Vagina (tissue), 2 donors: ENCODE measurements around the gene HBE1. TPM values are rescaled to one million over a fixed set of nuclear protein-coding genes. Genes with fewer than 3 reads are reported as not detected.

Experiments used
- DNase-seq, 2 donors: peaks; one replicate each; pipeline ENCODE4 v3.0.0-alpha.2; 2017; ENCODE audit errors: extremely low spot score in 2 of 2
- H3K27ac ChIP-seq: fragments of 200-600 bp; sonication (generic); one replicate; pipeline ENCODE4 v1.5.1; 2019
- H3K27me3 ChIP-seq: fragments of 200-600 bp; sonication (generic); one replicate; pipeline ENCODE4 v1.5.1; 2019
- H3K36me3 ChIP-seq, 2 donors: fragments of 200-600 bp; sonication (generic); one replicate each; pipeline ENCODE4 v1.5.1; 2017 to 2019
- H3K4me1 ChIP-seq: fragments of 200-600 bp; sonication (generic); one replicate; pipeline ENCODE4 v1.5.1; 2019
- H3K4me3 ChIP-seq, 2 donors: fragments of 200-600 bp; sonication (generic); 1 replicate in 1 of 2; 2 replicates in 1 of 2; pipeline ENCODE4 v1.5.1; 2016 to 2019
- H3K9me3 ChIP-seq: fragments of 200-600 bp; sonication (generic); one replicate; pipeline ENCODE4 v1.5.1; 2019
- POLR2A ChIP-seq, 2 donors: fragments of 450-650 bp; IDR thresholded peaks; one replicate each; pipeline ENCODE4 v1.6.1; 2017; ENCODE audit warnings: antibody characterized with exemption in 2 of 2, mild to moderate bottlenecking in 2 of 2, moderate library complexity in 2 of 2
- POLR2AphosphoS5 ChIP-seq, 2 donors: sonication (generic); formaldehyde crosslinking; IDR thresholded peaks; one replicate each; pipeline ENCODE4 v1.9.0; 2017; ENCODE audit warnings: antibody characterized with exemption in 2 of 2, mild to moderate bottlenecking in 2 of 2, low read depth in 1 of 2; ENCODE audit not compliant: insufficient read depth in 1 of 2
- intact Hi-C: fragments of 100-400 bp; cut with DNase I; formaldehyde crosslinking; loops from one replicate; pipeline ENCODE4 v1.15.1; 2023
- total RNA-seq: library from RNA; depleted of rRNA; stranded (reverse); fragments of >200 nt; gene quantifications from one replicate; pipeline ENCODE4 v1.2.3, GENCODE V29; 2016
- TF ChIP-seq, protein P1 (sequence below), 3 experiments: fragments of 450-650 bp in 2 of 3; fragments of 200-600 bp in 1 of 3; sonication (generic) in 1 of 3; IDR thresholded peaks; one replicate each; pipeline ENCODE4 v1.5.1; 2017 to 2019; ENCODE audit warnings: antibody characterized with exemption in 3 of 3, mild to moderate bottlenecking in 2 of 3, moderate library complexity in 2 of 3

Gene HBE1
- total RNA-seq, 1 donor from 2014 or later, result not detected

- intact Hi-C loops, result no loop called here
- no peak overlapping the region for H3K27ac ChIP-seq
- H3K36me3 ChIP-seq, result no peaks in the 10 kb centered on the region
- H3K9me3 ChIP-seq, result no peaks in the 10 kb centered on the region
- no peak overlapping the region for H3K4me3 ChIP-seq
- TF ChIP-seq POLR2AphosphoS5 (IDR thresholded peaks at IDR 0.05; ENCODE audit: insufficient read depth in 1 of 2, low read depth in 1 of 2), result no peak
- TF ChIP-seq, protein P1, sequence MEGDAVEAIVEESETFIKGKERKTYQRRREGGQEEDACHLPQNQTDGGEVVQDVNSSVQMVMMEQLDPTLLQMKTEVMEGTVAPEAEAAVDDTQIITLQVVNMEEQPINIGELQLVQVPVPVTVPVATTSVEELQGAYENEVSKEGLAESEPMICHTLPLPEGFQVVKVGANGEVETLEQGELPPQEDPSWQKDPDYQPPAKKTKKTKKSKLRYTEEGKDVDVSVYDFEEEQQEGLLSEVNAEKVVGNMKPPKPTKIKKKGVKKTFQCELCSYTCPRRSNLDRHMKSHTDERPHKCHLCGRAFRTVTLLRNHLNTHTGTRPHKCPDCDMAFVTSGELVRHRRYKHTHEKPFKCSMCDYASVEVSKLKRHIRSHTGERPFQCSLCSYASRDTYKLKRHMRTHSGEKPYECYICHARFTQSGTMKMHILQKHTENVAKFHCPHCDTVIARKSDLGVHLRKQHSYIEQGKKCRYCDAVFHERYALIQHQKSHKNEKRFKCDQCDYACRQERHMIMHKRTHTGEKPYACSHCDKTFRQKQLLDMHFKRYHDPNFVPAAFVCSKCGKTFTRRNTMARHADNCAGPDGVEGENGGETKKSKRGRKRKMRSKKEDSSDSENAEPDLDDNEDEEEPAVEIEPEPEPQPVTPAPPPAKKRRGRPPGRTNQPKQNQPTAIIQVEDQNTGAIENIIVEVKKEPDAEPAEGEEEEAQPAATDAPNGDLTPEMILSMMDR (IDR thresholded peaks at IDR 0.05), result no peak
- TF ChIP-seq POLR2A (IDR thresholded peaks at IDR 0.05), result no peak
- H3K4me1 ChIP-seq, result no peaks in the 10 kb centered on the region
- H3K27me3 ChIP-seq, result no peaks in the 10 kb centered on the region
- DNase-seq, result no peak
These were observed 34.3 kb upstream of the HBE1 start for GRCh38 chr11:5304046-5304445.

DNA sequence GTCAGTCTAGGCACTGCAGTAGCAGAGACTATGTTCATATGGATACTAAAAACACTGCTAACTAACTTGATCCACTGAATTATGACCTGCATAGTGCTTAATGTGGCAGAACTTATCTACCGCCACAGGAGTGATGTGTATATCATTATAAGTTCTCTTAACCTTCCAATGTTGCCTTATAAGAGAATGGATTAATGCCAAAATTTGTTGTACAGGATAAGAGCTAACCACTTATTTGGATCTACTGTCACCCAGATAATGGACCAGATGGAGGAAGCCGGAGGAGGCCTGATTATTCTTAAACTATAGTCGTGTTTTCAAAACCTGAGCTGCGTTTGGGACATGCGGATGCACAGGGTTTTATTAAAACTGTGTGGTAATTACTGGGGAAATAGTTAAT, 33.9 kb upstream of the HBE1 start:
- H3K27ac ChIP-seq, result no peak overlapping the region
- DNase-seq, result no peak
- no peaks in the 10 kb centered on the region for H3K27me3 ChIP-seq
- no peak overlapping the region for H3K4me3 ChIP-seq
- H3K9me3 ChIP-seq, result no peaks in the 10 kb centered on the region
- H3K4me1 ChIP-seq, result no peaks in the 10 kb centered on the region
- intact Hi-C loops, result no loop called here
- TF ChIP-seq POLR2A (IDR thresholded peaks at IDR 0.05) (no peak), POLR2AphosphoS5 (IDR thresholded peaks at IDR 0.05; ENCODE audit: insufficient read depth in 1 of 2, low read depth in 1 of 2) (no peak)
- TF ChIP-seq, protein P1 (IDR thresholded peaks at IDR 0.05), result no peak
- no peaks in the 10 kb centered on the region for H3K36me3 ChIP-seq

GRCh38 chr11:5301846-5302245, 32.1 kb upstream of the HBE1 start, which contains the start of gene OR51B4:
OR51B4 (minus strand) TSS chr11:5301946; CDS start chr11:5301946, 0 bp downstream.
- Histone ChIP-seq H3K4me3 (no peak within 1 kb of the TSS), H3K27ac (no peak within 1 kb of the TSS), H3K9me3 (no peaks in the 10 kb centered on the region), H3K4me1 (no peaks in the 10 kb centered on the region), H3K27me3 (no peaks in the 10 kb centered on the region), H3K36me3 (no peaks in the 10 kb centered on the region)
- DNase-seq, result no peak
- TF ChIP-seq, protein P1 (IDR thresholded peaks at IDR 0.05), result no peak
- TF ChIP-seq POLR2AphosphoS5 (IDR thresholded peaks at IDR 0.05; ENCODE audit: insufficient read depth in 1 of 2, low read depth in 1 of 2), result no peak
- no peak for TF ChIP-seq POLR2A (IDR thresholded peaks at IDR 0.05)
- intact Hi-C loops, result no loop called here

DNA sequence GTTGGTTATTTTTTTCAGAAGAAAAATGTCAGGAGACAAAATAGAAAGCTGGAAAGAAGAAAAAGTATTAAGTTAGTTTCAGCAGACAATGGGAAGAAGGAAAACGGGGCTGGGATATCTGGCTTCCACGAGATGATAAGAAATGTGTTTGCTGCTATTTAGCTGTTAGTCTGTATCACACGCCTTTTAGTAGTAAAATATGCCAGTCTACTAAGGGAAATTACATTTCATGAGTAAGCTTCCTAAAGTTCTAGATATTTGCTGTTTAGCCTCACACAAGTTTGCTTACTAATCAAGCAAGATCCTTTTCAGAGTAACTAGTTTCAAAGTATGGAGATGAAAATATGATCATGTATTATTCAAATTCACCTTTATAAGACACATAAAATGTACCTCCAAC, 30.5 kb upstream of the HBE1 start:
- no peaks in the 10 kb centered on the region for H3K27me3 ChIP-seq

GRCh38 chr11:5298451-5298850, 28.7 kb upstream of the HBE1 start:
- Histone ChIP-seq H3K27me3 (no peaks in the 10 kb centered on the region), H3K4me3 (no peak overlapping the region), H3K4me1 (no peaks in the 10 kb centered on the region), H3K36me3 (no peaks in the 10 kb centered on the region), H3K27ac (no peak overlapping the region), H3K9me3 (no peaks in the 10 kb centered on the region)
- intact Hi-C loops, result no loop called here
- DNase-seq, result no peak
- TF ChIP-seq POLR2A (IDR thresholded peaks at IDR 0.05), result no peak
- TF ChIP-seq, protein P1 (IDR thresholded peaks at IDR 0.05), result no peak
- no peak for TF ChIP-seq POLR2AphosphoS5 (IDR thresholded peaks at IDR 0.05; ENCODE audit: insufficient read depth in 1 of 2, low read depth in 1 of 2)

More for the DNA sequence above, 30.5 kb upstream of the HBE1 start:
- Histone ChIP-seq H3K36me3 (no peaks in the 10 kb centered on the region), H3K9me3 (no peaks in the 10 kb centered on the region), H3K4me1 (no peaks in the 10 kb centered on the region), H3K4me3 (no peak overlapping the region), H3K27ac (no peak overlapping the region)
- no peak for TF ChIP-seq POLR2A (IDR thresholded peaks at IDR 0.05)
- TF ChIP-seq, protein P1 (IDR thresholded peaks at IDR 0.05), result no peak
- no peak for TF ChIP-seq POLR2AphosphoS5 (IDR thresholded peaks at IDR 0.05; ENCODE audit: insufficient read depth in 1 of 2, low read depth in 1 of 2)
- intact Hi-C loops, result no loop called here
- no peak for DNase-seq
